ENCODE results near the gene PRRC2A.

DNA sequence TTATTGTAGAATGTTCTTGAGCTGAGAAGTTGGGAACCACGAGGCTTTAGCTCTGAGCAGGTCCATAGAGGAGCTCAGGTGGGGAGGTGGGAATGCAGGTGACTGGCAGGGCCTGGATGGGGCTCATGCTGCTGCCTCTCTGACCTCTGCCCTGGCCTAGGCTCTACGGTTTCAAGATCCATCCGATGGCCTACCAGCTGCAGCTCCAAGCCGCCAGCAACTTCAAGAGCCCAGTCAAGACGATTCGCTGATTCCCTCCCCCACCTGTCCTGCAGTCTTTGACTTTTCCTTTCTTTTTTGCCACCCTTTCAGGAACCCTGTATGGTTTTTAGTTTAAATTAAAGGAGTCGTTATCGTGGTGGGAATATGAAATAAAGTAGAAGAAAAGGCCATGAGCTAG, 49.2 kb downstream of the PRRC2A start, which contains the start of gene LY6G5B:
- TF ChIP-seq, protein P1, sequence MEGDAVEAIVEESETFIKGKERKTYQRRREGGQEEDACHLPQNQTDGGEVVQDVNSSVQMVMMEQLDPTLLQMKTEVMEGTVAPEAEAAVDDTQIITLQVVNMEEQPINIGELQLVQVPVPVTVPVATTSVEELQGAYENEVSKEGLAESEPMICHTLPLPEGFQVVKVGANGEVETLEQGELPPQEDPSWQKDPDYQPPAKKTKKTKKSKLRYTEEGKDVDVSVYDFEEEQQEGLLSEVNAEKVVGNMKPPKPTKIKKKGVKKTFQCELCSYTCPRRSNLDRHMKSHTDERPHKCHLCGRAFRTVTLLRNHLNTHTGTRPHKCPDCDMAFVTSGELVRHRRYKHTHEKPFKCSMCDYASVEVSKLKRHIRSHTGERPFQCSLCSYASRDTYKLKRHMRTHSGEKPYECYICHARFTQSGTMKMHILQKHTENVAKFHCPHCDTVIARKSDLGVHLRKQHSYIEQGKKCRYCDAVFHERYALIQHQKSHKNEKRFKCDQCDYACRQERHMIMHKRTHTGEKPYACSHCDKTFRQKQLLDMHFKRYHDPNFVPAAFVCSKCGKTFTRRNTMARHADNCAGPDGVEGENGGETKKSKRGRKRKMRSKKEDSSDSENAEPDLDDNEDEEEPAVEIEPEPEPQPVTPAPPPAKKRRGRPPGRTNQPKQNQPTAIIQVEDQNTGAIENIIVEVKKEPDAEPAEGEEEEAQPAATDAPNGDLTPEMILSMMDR (IDR thresholded peaks at IDR 0.05), result no peak
- TF ChIP-seq POLR2A (IDR thresholded peaks at IDR 0.05), result no peak
